GM18951 (cell line): Measurements from ENCODE around the gene AUH.

Source experiments
- POLR2A ChIP-seq: IDR thresholded peaks from 4 replicates; pipeline ENCODE4 v1.6.1; 2011; ENCODE audit warnings: mild to moderate bottlenecking; ENCODE audit not compliant: insufficient read length, insufficient read depth; ENCODE audit errors: extremely low read depth
- in situ Hi-C: fragments of 300-500 bp; cut with MboI; formaldehyde crosslinking; loops from one replicate; pipeline ENCODE4 v1.12.0; 2022; ENCODE audit warnings: low sequenced_read_pairs, mixed read lengths, inconsistent platforms; ENCODE audit not compliant: unreplicated experiment

AUH gene

DNA sequence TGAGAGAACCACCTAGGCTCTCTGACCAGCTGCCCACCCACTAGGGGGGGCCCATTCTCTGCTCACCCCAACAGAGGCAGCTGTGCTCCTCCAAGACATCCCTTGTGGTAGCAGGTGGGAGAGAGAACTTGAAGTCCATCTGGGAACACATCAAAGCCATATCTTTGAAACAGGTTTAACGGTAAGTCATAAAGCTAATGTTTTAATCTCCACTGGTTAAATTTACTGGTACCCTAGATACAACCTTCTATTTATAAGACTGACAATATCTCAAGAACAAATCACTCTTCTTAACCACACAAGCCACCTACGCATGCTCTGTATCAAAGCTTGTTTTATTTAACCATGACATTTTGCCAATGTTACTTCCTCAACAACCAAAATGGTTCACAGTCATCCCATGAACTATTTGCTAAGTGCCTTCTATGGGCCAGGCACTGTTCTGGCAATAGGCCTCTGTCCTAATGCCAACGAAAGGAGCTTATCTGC lies 20.4 kb downstream of the AUH start:
- in situ Hi-C loops: no loop called here
- TF ChIP-seq POLR2A: no peak

DNA sequence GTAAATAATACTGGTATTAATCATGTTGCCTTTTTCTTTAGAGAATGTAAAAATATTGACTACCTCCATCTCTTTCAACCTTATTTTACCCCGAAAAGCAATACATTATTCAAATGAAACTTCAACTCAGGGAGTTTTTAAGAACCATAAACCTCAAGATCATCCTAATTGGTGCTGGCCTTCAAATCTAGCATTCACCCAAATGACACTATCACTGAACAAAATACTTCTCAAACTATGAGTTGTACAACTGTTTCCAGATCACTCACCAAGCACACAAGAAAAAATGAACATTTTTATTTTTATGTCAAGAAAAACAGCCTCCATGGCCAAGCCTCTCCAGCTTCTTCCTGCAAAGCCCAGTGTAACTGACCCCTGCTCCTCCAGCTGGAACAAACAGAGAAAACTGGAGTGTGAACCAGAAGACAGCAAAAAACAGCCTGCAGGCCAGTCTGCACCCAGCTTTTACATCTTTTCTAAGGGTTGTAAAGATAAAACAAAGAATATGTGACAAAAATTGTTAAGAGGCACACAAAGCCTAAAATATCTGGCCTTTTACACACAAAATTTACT lies 21.2 kb downstream of the AUH start:
- in situ Hi-C loops: no loop called here
- TF ChIP-seq POLR2A: no peak

DNA sequence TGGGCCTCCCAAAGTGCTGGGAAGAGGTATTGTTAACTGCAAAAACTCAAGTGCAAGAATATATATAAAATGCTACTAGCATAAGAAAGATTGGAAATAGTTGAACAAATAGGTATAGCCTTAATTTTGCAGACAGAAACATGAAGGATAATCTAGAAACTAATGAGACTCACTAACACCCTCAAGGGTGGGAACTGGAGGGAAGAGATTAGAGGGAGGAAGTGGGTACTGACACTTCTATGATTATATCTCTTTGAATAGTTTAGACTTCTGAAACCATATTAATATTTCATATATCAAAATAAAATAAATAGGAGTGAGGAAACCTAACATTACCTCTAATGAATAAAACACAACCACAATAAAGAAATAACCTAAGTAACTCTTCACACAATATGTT lies 23.0 kb downstream of the AUH start:
- in situ Hi-C loops: no loop called here
- no peak for TF ChIP-seq POLR2A

DNA sequence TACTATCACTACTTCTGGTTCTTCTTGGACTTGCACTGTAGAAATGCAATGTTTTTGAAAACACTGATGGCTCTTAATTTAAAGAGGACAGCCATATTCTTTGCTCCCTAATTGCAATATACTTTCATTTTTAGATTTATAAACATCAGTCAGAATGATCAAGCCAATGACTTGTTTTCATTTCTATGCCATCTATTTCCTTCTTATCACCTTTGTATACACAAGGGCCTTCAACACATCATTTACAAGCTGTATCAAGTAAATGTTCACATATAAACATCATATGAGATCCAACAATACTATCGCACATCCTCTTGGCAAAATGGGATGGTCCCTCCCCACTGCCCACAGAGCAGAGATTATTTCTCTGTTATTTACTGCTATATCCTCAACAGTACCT lies 24.9 kb downstream of the AUH start:
- TF ChIP-seq POLR2A: no peak

DNA sequence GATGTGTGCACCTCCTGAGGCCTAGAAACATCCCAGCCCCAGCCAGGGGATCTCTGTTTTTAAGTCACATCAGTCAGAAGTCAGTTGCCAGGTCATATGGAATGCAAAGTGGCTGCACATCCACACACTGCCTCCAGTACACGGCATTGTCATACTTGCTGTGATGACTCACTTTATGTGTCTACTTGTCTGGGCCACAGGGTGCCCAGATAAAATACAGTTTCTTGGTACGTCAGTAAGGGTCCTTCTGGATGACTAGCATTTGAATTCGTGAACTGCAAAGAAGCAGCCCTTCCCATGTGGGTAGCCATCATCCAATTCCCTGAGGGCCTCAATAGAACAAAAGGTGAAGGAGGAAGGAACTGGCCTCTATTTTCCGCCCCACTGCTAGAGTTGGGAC lies 27.7 kb downstream of the AUH start:
- TF ChIP-seq POLR2A: no peak
- in situ Hi-C loops: no loop called here

More for the DNA sequence above, 24.9 kb downstream of the AUH start:
- in situ Hi-C loops: no loop called here

DNA sequence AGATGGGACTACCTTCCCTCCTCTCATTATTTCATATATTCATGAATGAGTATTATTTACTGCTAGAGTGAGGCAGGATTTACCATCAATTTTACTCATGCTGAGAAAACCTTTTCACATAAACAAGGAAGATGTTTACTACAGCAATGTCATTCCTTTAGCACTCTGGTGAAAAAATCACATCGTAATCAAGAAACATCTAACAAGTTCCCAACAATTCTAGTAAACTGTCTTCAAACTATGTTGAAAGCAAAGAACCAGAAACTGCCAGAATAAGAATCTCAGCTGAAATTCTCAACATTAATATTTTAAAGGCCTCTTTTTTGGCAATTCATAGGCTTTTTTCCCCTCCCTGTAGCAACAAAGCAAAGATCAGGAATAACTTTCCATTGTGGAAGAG lies 28.2 kb downstream of the AUH start:
- TF ChIP-seq POLR2A: no peak
- in situ Hi-C loops: no loop called here

DNA sequence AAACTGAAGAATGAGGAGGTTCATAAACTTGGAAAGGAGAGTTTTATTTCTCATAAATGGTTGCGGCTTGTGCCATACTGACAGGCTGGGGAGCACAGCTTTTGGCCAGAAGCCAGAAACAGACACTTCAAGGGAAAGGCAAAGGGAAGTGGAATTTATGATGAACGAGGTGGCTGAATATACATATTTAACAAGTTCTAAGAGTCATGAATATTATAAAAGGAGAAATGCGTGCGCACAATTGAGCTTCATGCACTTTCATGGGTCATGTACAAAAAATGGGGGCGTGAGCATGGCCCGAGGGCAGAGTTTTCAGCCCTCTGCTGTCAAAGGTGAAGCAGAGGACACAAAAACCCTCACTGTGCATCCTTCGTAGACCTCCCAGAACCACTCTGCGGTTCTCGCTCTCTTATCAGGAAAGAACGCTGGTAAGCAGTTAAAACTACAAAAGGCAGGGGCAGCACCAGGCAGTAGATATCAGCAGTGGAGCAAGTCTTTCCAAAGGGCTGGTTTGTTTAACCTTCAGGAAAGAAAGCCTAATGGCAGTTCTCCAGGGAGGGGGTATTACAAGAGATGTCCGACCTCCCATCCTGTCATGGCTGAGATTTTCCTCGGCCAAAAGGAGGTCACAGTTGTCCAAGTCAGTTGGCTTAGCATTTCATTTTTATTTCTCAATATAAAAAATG lies 29.0 kb downstream of the AUH start:
- TF ChIP-seq POLR2A: no peak
- in situ Hi-C loops: no loop called here

DNA sequence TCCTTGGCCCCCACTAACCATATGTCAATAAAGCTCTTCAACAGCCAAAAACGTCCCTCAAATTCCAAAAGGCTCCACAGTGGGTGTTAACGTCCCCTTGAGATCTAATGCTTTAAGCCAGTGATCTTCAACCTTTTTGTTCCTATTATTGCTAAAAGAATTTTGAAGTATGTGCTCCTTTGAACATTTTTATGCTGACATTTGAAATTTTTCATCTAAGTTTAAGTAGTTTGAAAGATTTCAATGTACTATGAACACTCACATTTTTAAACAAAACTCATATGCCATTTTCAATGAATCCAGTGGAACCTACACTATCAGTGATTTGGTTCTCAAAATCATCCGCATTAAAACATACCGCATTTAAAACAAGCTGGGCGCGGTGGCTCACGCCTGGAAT lies 29.9 kb downstream of the AUH start:
- TF ChIP-seq POLR2A: no peak
- in situ Hi-C loops: no loop called here

DNA sequence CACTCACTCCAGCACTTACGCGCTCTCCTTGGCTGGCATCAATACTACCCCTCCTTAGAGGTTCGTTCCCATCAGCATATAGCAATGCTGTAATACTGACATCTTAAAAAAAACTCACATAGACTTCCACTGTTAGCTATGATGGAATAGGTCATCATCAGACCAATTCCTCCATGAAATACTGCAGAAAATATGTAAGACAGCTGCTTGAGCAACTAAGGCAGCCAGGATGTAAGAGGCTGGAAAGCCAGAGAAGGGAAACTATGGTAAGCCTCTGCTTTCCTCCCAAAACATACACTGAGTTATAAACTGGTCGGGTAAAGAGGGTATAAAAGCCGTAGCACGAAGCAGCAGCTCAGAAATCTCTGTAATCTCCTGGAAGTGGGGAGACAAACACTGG lies 33.5 kb downstream of the AUH start:
- in situ Hi-C loops: no loop called here
- TF ChIP-seq POLR2A: no peak

DNA sequence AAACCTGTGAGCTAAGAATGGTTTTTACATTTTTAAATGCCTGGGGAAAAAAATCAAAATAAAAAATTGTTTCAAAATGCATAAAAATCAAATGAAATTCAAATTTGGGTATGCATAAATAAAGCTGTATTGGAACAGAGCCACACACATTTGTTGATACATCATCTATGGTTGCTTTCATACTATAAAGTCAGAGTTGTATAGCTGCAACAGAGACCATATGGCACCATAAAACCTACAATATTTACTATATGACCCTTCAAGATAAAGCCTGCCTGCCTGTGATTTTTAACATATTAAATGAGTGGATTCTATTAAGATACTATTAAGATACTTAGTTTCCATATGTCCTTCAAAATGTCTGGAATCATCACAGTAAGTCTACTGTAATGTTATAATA lies 40.0 kb downstream of the AUH start:
- no peak for TF ChIP-seq POLR2A
- in situ Hi-C loops: no loop called here

DNA sequence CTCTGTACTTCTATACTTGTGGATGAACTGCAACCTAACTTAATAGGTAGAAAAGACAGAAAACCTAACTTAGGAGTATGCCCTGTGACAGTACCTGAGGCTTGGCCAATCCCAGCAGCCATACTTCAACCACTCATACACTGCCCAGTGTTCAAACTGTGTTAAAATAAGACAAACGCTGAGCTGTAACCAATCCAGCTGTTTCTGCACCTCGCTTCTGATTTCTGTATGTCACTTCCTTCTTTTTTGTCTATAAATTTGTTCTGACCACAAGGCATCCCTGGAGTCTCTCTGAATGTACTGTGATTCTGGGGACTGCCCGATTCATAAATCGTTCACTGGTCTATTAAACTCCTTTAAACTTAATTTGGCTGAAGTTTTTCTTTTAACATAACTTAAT lies 41.4 kb downstream of the AUH start:
- no peak for TF ChIP-seq POLR2A
- in situ Hi-C loops: no loop called here

DNA sequence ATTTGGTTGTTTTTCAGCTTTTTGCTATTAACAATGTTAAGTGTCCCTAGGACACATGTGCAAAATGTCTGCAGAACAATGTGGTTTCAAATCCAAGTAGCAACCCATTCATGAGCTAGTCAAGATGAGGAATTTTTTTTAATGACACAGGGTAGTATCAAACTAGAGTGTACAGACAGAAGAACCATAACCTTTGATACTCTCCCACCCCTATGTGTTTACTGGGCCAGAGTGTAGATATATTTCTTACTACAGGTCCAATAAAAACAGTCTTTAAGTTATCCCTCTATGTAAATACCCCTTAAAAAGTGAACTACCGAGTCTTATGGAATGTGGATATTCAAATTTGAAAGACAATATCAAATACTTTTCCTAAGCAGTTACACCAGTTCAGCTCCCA lies 45.6 kb downstream of the AUH start:
- no peak for TF ChIP-seq POLR2A
- in situ Hi-C loops: no loop called here

DNA sequence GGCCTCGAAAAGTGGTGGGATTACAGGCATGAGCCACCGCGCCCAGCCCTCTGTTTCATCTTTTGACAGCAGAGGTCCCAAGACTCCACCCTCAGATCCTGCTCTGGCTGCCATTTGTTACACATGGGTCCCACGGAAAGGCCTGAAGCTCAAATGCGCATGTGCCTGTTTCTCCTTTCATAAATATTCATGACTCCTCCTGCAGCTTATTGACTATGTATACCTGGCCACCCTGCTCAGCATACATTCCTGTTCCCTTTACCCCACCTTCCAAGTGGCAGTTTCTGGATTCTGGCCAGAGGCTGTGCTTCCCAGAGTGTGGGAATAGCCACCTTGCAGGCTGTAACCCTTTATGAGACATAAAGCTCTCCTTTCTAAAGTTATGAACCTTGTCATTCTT lies 46.5 kb downstream of the AUH start:
- no peak for TF ChIP-seq POLR2A
- in situ Hi-C loops: no loop called here

DNA sequence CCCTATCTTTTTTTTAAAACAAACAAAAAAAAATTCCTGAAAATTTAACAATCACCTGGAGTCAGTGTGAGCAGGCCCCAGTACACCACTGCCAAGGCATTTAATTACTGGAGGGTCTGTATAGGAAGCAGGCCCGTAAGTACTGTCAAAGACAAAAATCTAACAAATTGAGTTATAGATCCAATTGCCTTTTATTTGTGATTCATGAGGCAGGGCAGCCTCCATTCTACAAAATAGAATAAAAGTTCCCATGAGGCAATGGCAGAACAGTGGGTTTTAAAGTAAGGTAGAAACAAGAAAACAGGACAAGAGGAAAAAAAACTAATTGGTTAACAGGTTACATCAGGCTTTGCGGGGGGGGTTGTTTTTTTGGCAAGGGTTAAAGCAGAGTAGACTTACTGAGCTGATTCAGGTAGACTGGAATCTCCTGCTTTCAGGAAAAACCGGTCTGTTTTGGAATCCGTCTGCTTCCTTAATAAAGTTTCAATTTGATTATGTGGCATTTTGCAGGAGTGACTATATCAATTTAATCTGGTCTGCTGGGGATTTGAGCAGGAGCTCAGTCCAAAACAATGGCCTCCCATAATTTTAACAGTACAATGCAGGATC lies 48.9 kb downstream of the AUH start:
- no peak for TF ChIP-seq POLR2A
- in situ Hi-C loops: no loop called here

DNA sequence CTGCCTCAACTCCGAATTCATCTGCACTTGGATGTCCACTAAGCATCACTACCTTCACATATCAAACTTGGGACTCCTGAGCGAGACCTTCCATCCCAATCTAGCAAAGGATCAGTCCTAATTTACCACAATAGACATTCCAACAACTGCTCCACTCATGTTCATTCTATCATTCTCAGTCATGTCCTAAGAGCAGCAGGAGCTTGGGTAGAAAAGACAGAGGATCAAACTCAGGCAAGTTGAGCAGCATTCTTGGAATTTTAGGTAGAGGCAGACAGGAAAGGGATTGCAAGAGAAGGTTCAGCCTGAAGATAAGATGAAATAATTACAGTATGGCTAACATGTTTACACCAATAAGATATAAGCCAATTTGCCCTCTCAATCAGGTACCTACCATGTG lies 51.7 kb downstream of the AUH start:
- TF ChIP-seq POLR2A: no peak
- in situ Hi-C loops: no loop called here

DNA sequence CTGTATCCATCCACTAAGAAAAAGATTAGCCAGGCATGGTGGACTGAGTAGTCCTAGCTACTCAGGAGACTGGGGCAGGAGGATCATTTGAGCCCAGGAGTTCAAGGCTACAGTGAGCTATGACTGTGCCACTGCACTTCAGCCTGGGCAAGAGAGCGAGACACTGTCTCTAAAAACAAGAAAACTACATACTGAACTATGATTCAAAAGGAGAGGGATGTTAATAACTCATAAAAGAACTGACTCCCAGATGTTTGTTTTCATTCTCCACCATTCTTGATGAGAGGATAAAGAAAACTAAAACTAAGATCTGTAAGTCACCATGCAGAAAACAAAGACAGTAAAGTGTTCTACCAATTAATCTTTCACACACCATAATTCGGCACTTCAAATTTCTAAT lies 53.5 kb downstream of the AUH start:
- TF ChIP-seq POLR2A: no peak
- in situ Hi-C loops: no loop called here
